ENCODE measurements around the gene TPX2. TPM values are rescaled to one million over a fixed set of nuclear protein-coding genes. Genes with fewer than 3 reads are reported as not detected.

TPX2 gene
- total RNA-seq, 2 donors from 2014 or later: not detected

- H3K9me3 ChIP-seq: no peaks in the 10 kb centered on the region
- peaks cover 94% of the 10 kb centered on the region for H3K4me1 ChIP-seq
- H3K4me3 ChIP-seq: no peak overlapping the region
- intact Hi-C loops (cut with DNase I): no loop called here
- ATAC-seq (peak; percentile 5), DNase-seq (peak; percentile 49 to 69 (median 62))
- 59 to 60% methylated on average over 9 of the region's 9 CpGs for WGBS, 2 donors
- TF ChIP-seq POLR2A (IDR thresholded peaks at IDR 0.05): no peak
- peak overlapping the region; percentile 93 to 96 (median 94) for H3K27ac ChIP-seq
- no peaks in the 10 kb centered on the region for H3K27me3 ChIP-seq
- H3K36me3 ChIP-seq (replicated peaks in 1 of 2; ENCODE audit: insufficient read depth in 1 of 2, low read depth in 2 of 2): no peaks in the 10 kb centered on the region
Measured at GRCh38 chr20:31713312-31714273, 25.5 kb upstream of the TPX2 start.

GRCh38 chr20:31715766-31716165 lies 23.3 kb upstream of the TPX2 start:
- Histone ChIP-seq H3K9me3 (no peaks in the 10 kb centered on the region), H3K27me3 (no peaks in the 10 kb centered on the region), H3K36me3 (replicated peaks in 1 of 2; ENCODE audit: insufficient read depth in 1 of 2, low read depth in 2 of 2) (no peaks in the 10 kb centered on the region), H3K4me3 (no peak overlapping the region), H3K4me1 (peaks cover 94% of the 10 kb centered on the region), H3K27ac (peak overlapping the region in 3 of 4 donors; percentile 94 to 98 (median 96))
- no peak for ATAC-seq
- no peak for TF ChIP-seq POLR2A (IDR thresholded peaks at IDR 0.05)
- TF ChIP-seq, protein P1, sequence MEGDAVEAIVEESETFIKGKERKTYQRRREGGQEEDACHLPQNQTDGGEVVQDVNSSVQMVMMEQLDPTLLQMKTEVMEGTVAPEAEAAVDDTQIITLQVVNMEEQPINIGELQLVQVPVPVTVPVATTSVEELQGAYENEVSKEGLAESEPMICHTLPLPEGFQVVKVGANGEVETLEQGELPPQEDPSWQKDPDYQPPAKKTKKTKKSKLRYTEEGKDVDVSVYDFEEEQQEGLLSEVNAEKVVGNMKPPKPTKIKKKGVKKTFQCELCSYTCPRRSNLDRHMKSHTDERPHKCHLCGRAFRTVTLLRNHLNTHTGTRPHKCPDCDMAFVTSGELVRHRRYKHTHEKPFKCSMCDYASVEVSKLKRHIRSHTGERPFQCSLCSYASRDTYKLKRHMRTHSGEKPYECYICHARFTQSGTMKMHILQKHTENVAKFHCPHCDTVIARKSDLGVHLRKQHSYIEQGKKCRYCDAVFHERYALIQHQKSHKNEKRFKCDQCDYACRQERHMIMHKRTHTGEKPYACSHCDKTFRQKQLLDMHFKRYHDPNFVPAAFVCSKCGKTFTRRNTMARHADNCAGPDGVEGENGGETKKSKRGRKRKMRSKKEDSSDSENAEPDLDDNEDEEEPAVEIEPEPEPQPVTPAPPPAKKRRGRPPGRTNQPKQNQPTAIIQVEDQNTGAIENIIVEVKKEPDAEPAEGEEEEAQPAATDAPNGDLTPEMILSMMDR (IDR thresholded peaks at IDR 0.05): no peak
- no peak for DNase-seq
- 59% methylated on average over 3 of the region's 3 CpGs for WGBS, 2 donors
- intact Hi-C loops (cut with DNase I): no loop called here

- ATAC-seq (no peak), DNase-seq (no peak)
- TF ChIP-seq POLR2A (IDR thresholded peaks at IDR 0.05): no peak
- H3K36me3 ChIP-seq (replicated peaks in 1 of 2; ENCODE audit: insufficient read depth in 1 of 2, low read depth in 2 of 2): no peaks in the 10 kb centered on the region
- H3K4me3 ChIP-seq: no peak overlapping the region
- H3K27ac ChIP-seq: peak overlapping the region; percentile 27 to 98 (median 95)
- intact Hi-C loops (cut with DNase I): no loop called here
- 27 to 53% methylated on average over 1 of the region's 1 CpG for WGBS, 2 donors
- no peaks in the 10 kb centered on the region for H3K27me3 ChIP-seq
- H3K4me1 ChIP-seq: peaks cover 94% of the 10 kb centered on the region
- H3K9me3 ChIP-seq: no peaks in the 10 kb centered on the region
Measured at GRCh38 chr20:31716351-31716750, 22.7 kb upstream of the TPX2 start.

DNA sequence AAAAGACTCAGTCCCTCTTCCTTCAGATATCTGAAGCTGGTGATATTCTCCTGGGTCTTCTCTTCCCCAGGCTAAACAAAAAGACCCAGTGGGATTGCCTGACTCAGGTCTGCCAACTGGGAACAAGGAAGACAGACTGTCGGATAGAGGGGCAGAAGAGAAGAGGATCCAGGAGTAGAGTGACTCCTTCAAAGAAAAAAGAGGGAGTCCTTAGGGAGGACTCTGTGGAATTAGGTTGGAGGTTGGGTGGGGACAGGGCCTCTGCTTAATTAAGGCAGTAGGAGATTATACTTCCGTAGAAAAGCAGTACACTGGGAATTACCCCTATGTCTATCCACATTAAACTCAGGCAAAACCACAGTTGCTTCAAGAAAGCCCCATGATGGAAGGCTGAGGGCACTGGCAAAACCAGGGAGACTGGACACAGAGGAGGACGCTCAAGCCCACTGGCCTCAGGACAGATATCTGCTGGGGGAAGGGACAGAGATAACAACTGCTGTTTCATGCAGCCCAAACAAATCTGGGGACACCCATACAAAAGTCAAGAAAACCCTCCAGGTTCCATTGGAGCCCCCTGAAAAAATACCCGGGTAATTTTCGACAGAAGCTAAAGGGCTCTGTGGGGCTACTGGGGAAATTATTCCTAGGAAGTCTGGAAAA lies 22.1 kb upstream of the TPX2 start:
- TF ChIP-seq POLR2A (IDR thresholded peaks at IDR 0.05): no peak
- TF ChIP-seq, protein P1 (IDR thresholded peaks at IDR 0.05): no peak
- Histone ChIP-seq H3K36me3 (replicated peaks in 1 of 2; ENCODE audit: insufficient read depth in 1 of 2, low read depth in 2 of 2) (no peaks in the 10 kb centered on the region), H3K9me3 (no peaks in the 10 kb centered on the region), H3K27me3 (no peaks in the 10 kb centered on the region), H3K4me1 (peaks cover 94% of the 10 kb centered on the region), H3K27ac (peak overlapping the region; percentile 27 to 98 (median 95)), H3K4me3 (no peak overlapping the region)
- intact Hi-C loops (cut with DNase I): no loop called here
- WGBS, 2 donors: 74 to 88% methylated on average over 5 of the region's 5 CpGs
- ATAC-seq (no peak), DNase-seq (no peak)

DNA sequence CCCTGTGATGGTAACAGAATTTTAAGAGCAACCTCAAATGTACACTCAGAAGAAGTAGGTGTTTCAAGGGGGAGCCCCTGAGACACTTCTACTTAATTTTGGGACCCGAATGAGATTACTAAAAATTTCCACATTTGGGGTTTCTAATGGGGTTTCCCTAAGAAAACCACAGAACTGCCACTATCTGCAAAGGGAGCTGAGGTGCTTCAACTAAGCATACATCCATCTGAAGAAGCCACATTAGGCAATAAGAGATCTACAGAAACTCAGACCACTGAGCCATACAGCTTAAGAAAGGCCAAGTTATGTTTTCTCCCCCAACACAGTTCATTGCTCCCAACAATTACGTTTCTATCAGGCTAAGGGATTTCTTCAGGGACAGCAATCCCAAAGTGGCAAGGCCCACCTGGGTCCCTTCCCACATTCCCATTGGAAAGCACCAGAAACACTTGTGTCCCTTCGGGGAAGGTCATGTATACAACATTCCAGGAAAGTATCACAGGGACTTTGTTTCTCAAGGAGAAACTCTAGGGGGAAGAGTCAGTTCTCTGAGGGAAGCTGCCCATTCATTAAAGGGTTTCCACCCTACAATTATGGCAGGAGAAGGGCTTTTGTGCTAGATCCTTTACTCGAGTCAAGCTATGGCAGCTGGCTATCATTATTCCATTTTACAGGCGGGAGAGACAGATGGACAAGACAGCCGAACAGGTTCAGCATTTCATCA lies 21.4 kb upstream of the TPX2 start:
- H3K36me3 ChIP-seq (replicated peaks in 1 of 2; ENCODE audit: insufficient read depth in 1 of 2, low read depth in 2 of 2): no peaks in the 10 kb centered on the region
- ATAC-seq (no peak), DNase-seq (no peak)
- TF ChIP-seq, protein P1 (IDR thresholded peaks at IDR 0.05): no peak
- TF ChIP-seq POLR2A (IDR thresholded peaks at IDR 0.05): no peak
- peak overlapping the region; percentile 56 to 98 (median 95) for H3K27ac ChIP-seq
- no peaks in the 10 kb centered on the region for H3K9me3 ChIP-seq
- WGBS, 2 donors: 57 to 62% methylated on average over 6 of the region's 6 CpGs
- no peak overlapping the region for H3K4me3 ChIP-seq
- H3K27me3 ChIP-seq: no peaks in the 10 kb centered on the region
- H3K4me1 ChIP-seq: peaks cover 90% of the 10 kb centered on the region
- intact Hi-C loops (cut with DNase I): no loop called here
